OCI-LY1 (cell line): Measurements from ENCODE around the gene SLIRP.
"Not testable (repeated sequence)": the region's sequence is repeated elsewhere in the genome, so short reads cannot be mapped to it uniquely, and the experiment has no call there.

Experiments used
- H2AFZ ChIP-seq: fragments of 200-600 bp; sonication (generic), shearing (Covaris generic); 2 replicates; pipeline ENCODE4 v1.6.0; 2014; ENCODE audit warnings: antibody characterized with exemption, mild to moderate bottlenecking, low read length
- H3F3A ChIP-seq: fragments of 200-600 bp; sonication (generic), shearing (Covaris generic); 2 replicates; pipeline ENCODE4 v1.6.0; 2014; ENCODE audit warnings: mild to moderate bottlenecking, antibody characterized with exemption, low read length, moderate library complexity; ENCODE audit not compliant: insufficient read depth
- H3K27ac ChIP-seq: fragments of 200-600 bp; sonication (generic); 2 replicates; pipeline ENCODE4 v1.5.1; 2014; ENCODE audit warnings: low read length, mixed run types, mild to moderate bottlenecking, low read depth; ENCODE audit not compliant: poor library complexity, severe bottlenecking
- H3K27me3 ChIP-seq: fragments of 200-600 bp; sonication (generic); 2 replicates; pipeline ENCODE4 v1.6.0; 2014; ENCODE audit warnings: antibody characterized with exemption, mild to moderate bottlenecking, low read length, moderate library complexity; ENCODE audit not compliant: insufficient read depth
- H3K36me3 ChIP-seq: fragments of 200-600 bp; sonication (generic); 2 replicates; pipeline ENCODE4 v1.6.1; 2014; ENCODE audit warnings: mild to moderate bottlenecking, antibody characterized with exemption, low read length, moderate library complexity, mixed read lengths; ENCODE audit not compliant: insufficient read depth
- H3K4me1 ChIP-seq: fragments of 200-600 bp; sonication (generic); 2 replicates; pipeline ENCODE4 v1.5.1; 2014; ENCODE audit warnings: mild to moderate bottlenecking, low read length, moderate library complexity; ENCODE audit not compliant: insufficient read depth, severe bottlenecking
- H3K4me2 ChIP-seq: fragments of 200-600 bp; sonication (generic), shearing (Covaris generic); 2 replicates; pipeline ENCODE4 v1.6.1; 2014; ENCODE audit warnings: low read length
- H3K4me3 ChIP-seq: fragments of 200-600 bp; sonication (generic); 2 replicates; pipeline ENCODE4 v1.5.1; 2014; ENCODE audit warnings: low read length, low read depth, mild to moderate bottlenecking, mixed read lengths; ENCODE audit not compliant: poor library complexity, severe bottlenecking
- H3K79me2 ChIP-seq: fragments of 200-600 bp; shearing (Covaris generic); 2 replicates; pipeline ENCODE4 v1.6.1; 2016; ENCODE audit warnings: mixed run types, low read length, mixed read lengths; ENCODE audit not compliant: insufficient read depth
- H3K9ac ChIP-seq: fragments of 200-600 bp; sonication (generic), shearing (Covaris generic); 2 replicates; pipeline ENCODE4 v1.6.1; 2014; ENCODE audit warnings: mild to moderate bottlenecking, low read length, mixed read lengths
- H3K9me2 ChIP-seq: fragments of 200-600 bp; sonication (generic), shearing (Covaris generic); 2 replicates; pipeline ENCODE4 v1.6.1; 2014; ENCODE audit warnings: low read depth, mild to moderate bottlenecking, low read length, mixed read lengths
- H3K9me3 ChIP-seq: fragments of 200-600 bp; shearing (Covaris generic); 2 replicates; pipeline ENCODE4 v1.6.1; 2014; ENCODE audit warnings: low read length, mixed read lengths
- H4K20me1 ChIP-seq: fragments of 200-600 bp; sonication (generic), shearing (Covaris generic); 2 replicates; pipeline ENCODE4 v1.6.0; 2016; ENCODE audit warnings: mild to moderate bottlenecking, low read length; ENCODE audit not compliant: insufficient read depth
- CTCF ChIP-seq: fragments of 200-600 bp; sonication (generic), shearing (Covaris generic); IDR thresholded peaks from 2 replicates; pipeline ENCODE4 v1.5.1; 2017; ENCODE audit warnings: mild to moderate bottlenecking, antibody characterized with exemption, low read length, moderate library complexity, mixed read lengths
- EZH2 ChIP-seq: fragments of 200-600 bp; sonication (generic), shearing (Covaris generic); IDR thresholded peaks from 2 replicates; pipeline ENCODE4 v1.8.0; 2017; ENCODE audit warnings: borderline replicate concordance, mixed run types, mild to moderate bottlenecking, antibody characterized with exemption, low read length, moderate library complexity, mixed read lengths

SLIRP gene

GRCh38 chr14:77707724-77708408 lies at the start of gene SLIRP, which contains the start of gene ALKBH1:
SLIRP (plus strand) TSS chr14:77708103; CDS start chr14:77708112, 9 bp downstream.
ALKBH1 (minus strand) TSS chr14:77708023; CDS start chr14:77708004, 19 bp downstream.
- Histone ChIP-seq H3K27ac (no peak within 1 kb of the TSS), H3K9me2 (no peaks in the 10 kb centered on the region), H3K4me3 (peak within 1 kb of the TSS; percentile 100), H4K20me1 (no peaks in the 10 kb centered on the region), H3F3A (no peaks in the 10 kb centered on the region), H3K79me2 (peaks cover 48% of the 10 kb centered on the region), H2AFZ (peak within 1 kb of the TSS; percentile 18; the same call in 1 of the 2 replicates), H3K36me3 (peaks cover 45% of the 10 kb centered on the region), H3K27me3 (no peaks in the 10 kb centered on the region), H3K4me2 (peak within 1 kb of the TSS; percentile 75), H3K4me1 (peaks cover 32% of the 10 kb centered on the region), H3K9ac (peak within 1 kb of the TSS; percentile 95), H3K9me3 (no peaks in the 10 kb centered on the region)
- peak; percentile 12; the same call in 1 of the 2 replicates for TF ChIP-seq CTCF
- TF ChIP-seq EZH2, result no peak

- Histone ChIP-seq H3K79me2 (no peaks in the 10 kb centered on the region), H3K4me3 (no peak overlapping the region), H3K4me2 (no peak overlapping the region), H3F3A (no peaks in the 10 kb centered on the region), H3K27me3 (no peaks in the 10 kb centered on the region), H3K9me2 (no peaks in the 10 kb centered on the region), H3K27ac (no peak overlapping the region), H3K4me1 (peaks cover 7% of the 10 kb centered on the region), H2AFZ (no peak overlapping the region), H3K9ac (no peak overlapping the region), H3K9me3 (no peaks in the 10 kb centered on the region), H3K36me3 (no peaks in the 10 kb centered on the region), H4K20me1 (no peaks in the 10 kb centered on the region)
- no peak for TF ChIP-seq EZH2
- no peak for TF ChIP-seq CTCF
Observed at GRCh38 chr14:77659831-77660230, 48.1 kb upstream of the SLIRP start.

- Histone ChIP-seq H3K4me3 (no peak overlapping the region), H3K4me2 (no peak overlapping the region), H3K27ac (no peak overlapping the region), H3K9me3 (no peaks in the 10 kb centered on the region), H3K9ac (no peak overlapping the region), H3K9me2 (no peaks in the 10 kb centered on the region), H3K4me1 (peaks cover 6% of the 10 kb centered on the region), H3K79me2 (no peaks in the 10 kb centered on the region), H3K27me3 (no peaks in the 10 kb centered on the region), H2AFZ (no peak overlapping the region), H3F3A (no peaks in the 10 kb centered on the region), H3K36me3 (no peaks in the 10 kb centered on the region), H4K20me1 (no peaks in the 10 kb centered on the region)
- TF ChIP-seq EZH2 (no peak), CTCF (no peak)
Observed at GRCh38 chr14:77660754-77661153, 47.1 kb upstream of the SLIRP start.

GRCh38 chr14:77661562-77661961 lies 46.3 kb upstream of the SLIRP start:
- H3K4me2 ChIP-seq, H3F3A ChIP-seq, H2AFZ ChIP-seq: not testable (repeated sequence)

More at GRCh38 chr14:77661562-77661961, 46.3 kb upstream of the SLIRP start:
- H3K9me2 ChIP-seq, H4K20me1 ChIP-seq, H3K27ac ChIP-seq, H3K9me3 ChIP-seq, H3K36me3 ChIP-seq, H3K9ac ChIP-seq, H3K4me3 ChIP-seq, H3K79me2 ChIP-seq, H3K4me1 ChIP-seq, H3K27me3 ChIP-seq: not testable (repeated sequence)
